ENCODE results near the gene FAM149A. TPM values are rescaled to one million over a fixed set of nuclear protein-coding genes. Genes with fewer than 3 reads are reported as not detected.

Gene FAM149A
- total and polyA plus RNA-seq, 2 donors (not counting 3 experiments of a cell fraction or from before 2014, with no cell fraction given): 0.08 to 0.20 TPM

GRCh38 chr4:186088523-186088922 is 16.0 kb upstream of the FAM149A start:
- Histone ChIP-seq H3K79me2 (ENCODE audit: control insufficient read depth, insufficient read depth, low read length) (no peaks in the 10 kb centered on the region), H3K4me1 (ENCODE audit: control insufficient read depth, extremely low read depth, insufficient read depth, low read length) (no peaks in the 10 kb centered on the region), H4K20me1 (replicated peaks; ENCODE audit: control insufficient read depth, extremely low read depth, insufficient read depth, low read length) (no peaks in the 10 kb centered on the region), H3K9me3 (replicated peaks; ENCODE audit: control insufficient read depth, insufficient read depth, low read length) (no peaks in the 10 kb centered on the region), H3K4me3 (replicated peaks in 1 of 3; ENCODE audit: insufficient read depth in 1 of 3, low read depth in 1 of 3, low read length in 3 of 3) (no peak overlapping the region), H3K27ac (ENCODE audit: insufficient read depth, low read depth, low read length) (no peak overlapping the region), H3K27me3 (ENCODE audit: control insufficient read depth in 2 of 2, insufficient read depth in 2 of 2, low read length in 2 of 2) (peaks cover 0 to 2% of the 10 kb centered on the region in 2 experiments), H3K4me2 (ENCODE audit: insufficient read depth, low read length) (no peak overlapping the region), H2AFZ (ENCODE audit: low read depth, low read length) (no peak overlapping the region), H3K9ac (replicated peaks; ENCODE audit: extremely low read depth, insufficient read depth, low read length) (no peak overlapping the region), H3K9me1 (replicated peaks; ENCODE audit: control insufficient read depth, extremely low read depth, insufficient read depth, low read length) (no peaks in the 10 kb centered on the region), H3K36me3 (ENCODE audit: control insufficient read depth in 2 of 2, extremely low read depth in 1 of 2, insufficient read depth in 2 of 2, low read length in 2 of 2) (no peaks in the 10 kb centered on the region)
- TF ChIP-seq EZH2 (IDR thresholded peaks at IDR 0.05; ENCODE audit: borderline replicate concordance, low read depth, low read length, severe bottlenecking) (no peak), GATA2 (IDR thresholded peaks at IDR 0.05; ENCODE audit: insufficient read depth, insufficient read length, low read depth, low read length) (no peak), CTCF (IDR thresholded peaks at IDR 0.05; ENCODE audit: extremely low read depth in 1 of 2, insufficient read depth in 1 of 2, low read depth in 1 of 2, low read length in 2 of 2) (no peak), FOS (IDR thresholded peaks at IDR 0.05; ENCODE audit: borderline replicate concordance, insufficient read depth, low read length) (no peak), MYC (IDR thresholded peaks at IDR 0.05; ENCODE audit: low read depth, low read length) (no peak), MAX (IDR thresholded peaks at IDR 0.05; ENCODE audit: insufficient read depth, insufficient read length) (no peak), JUN (IDR thresholded peaks at IDR 0.05; ENCODE audit: borderline replicate concordance, insufficient read depth, insufficient read length, low read depth) (no peak), POLR2AphosphoS5 (IDR thresholded peaks at IDR 0.05; ENCODE audit: insufficient read depth, low read depth, low read length) (no peak), POLR2A (IDR thresholded peaks at IDR 0.05; ENCODE audit: low read depth, low read length) (no peak)
- no peak for DNase-seq (ENCODE audit: low read depth, low spot score)
- dilution Hi-C loops (cut with MboI; ENCODE audit: extremely low pct_ligation_motif_present, low sequenced_read_pairs): no loop called here
- CTCF ChIA-PET: no interaction called here
- BruUV-seq (replicated peaks): no TSS peak
- POLR2A ChIA-PET: no interaction called here
- intact Hi-C loops (cut with micrococcal nuclease): no loop called here
- no peak for FAIRE-seq

All from endothelial cell of umbilical vein (primary cell).